Retinal pigment epithelial cell (primary cell): ENCODE measurements around the gene EPHB1.
"Not testable (repeated sequence)": the region's sequence is repeated elsewhere in the genome, so short reads cannot be mapped to it uniquely, and the experiment has no call there.

Experiments
- DNase-seq: peaks from one replicate; pipeline ENCODE4 v3.0.0-alpha.2; 2010; ENCODE audit warnings: low read depth
- H3K4me3 ChIP-seq: 2 replicates; pipeline ENCODE4 v1.5.1; 2011; ENCODE audit warnings: mild to moderate bottlenecking, low read length, control low read depth, moderate library complexity
- CTCF ChIP-seq: conservative IDR thresholded peaks from 2 replicates; pipeline ENCODE4 v1.5.1; 2011; ENCODE audit warnings: low read depth, low read length, control low read depth, inconsistent platforms

Gene EPHB1

DNA sequence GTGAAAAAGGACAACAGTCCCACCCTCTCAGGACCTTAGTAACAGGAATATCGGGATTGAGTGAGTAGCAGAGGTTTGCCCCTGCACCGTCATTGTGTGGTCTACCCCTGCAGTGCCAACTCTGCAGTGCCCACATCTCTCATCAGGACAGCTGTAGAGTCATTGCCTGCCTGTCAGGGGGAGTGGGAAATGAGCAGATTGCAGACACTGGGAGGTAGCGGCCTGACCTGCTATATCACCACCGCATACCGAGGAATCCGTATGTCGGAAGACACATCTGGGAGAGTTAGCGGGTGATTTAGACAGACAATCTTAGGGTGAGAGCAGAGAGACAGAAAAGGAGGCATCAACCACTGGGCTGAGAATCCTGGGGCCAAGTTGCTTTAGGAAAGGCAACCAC lies 218.1 kb downstream of the EPHB1 start:
- no peak overlapping the region for H3K4me3 ChIP-seq
- no peak for DNase-seq
- TF ChIP-seq CTCF = no peak

DNA sequence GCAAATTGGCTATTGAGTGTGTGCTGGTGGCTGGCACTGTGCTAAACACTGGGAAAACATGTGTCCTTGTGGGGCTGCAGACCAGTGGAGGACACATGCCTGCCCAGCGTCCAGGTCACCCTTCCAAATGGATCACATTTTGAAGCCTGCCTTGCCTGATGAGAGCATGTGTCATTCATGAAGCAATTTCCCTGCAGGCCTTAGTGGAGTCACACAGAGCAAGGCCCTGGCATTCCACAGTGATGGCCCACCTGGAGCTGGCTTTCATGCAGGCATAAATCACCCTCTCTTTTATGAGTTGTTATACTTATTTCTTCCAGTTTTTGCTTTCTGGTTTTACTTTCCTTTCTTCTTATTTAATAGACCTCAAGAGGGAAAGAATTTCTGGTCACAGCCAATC lies 219.5 kb downstream of the EPHB1 start:
- no peak for DNase-seq
- TF ChIP-seq CTCF = no peak
- no peak overlapping the region for H3K4me3 ChIP-seq

GRCh38 chr3:135017003-135017893 lies 222.2 kb downstream of the EPHB1 start:
- H3K4me3 ChIP-seq = no peak overlapping the region
- DNase-seq = no peak
- no peak for TF ChIP-seq CTCF

DNA sequence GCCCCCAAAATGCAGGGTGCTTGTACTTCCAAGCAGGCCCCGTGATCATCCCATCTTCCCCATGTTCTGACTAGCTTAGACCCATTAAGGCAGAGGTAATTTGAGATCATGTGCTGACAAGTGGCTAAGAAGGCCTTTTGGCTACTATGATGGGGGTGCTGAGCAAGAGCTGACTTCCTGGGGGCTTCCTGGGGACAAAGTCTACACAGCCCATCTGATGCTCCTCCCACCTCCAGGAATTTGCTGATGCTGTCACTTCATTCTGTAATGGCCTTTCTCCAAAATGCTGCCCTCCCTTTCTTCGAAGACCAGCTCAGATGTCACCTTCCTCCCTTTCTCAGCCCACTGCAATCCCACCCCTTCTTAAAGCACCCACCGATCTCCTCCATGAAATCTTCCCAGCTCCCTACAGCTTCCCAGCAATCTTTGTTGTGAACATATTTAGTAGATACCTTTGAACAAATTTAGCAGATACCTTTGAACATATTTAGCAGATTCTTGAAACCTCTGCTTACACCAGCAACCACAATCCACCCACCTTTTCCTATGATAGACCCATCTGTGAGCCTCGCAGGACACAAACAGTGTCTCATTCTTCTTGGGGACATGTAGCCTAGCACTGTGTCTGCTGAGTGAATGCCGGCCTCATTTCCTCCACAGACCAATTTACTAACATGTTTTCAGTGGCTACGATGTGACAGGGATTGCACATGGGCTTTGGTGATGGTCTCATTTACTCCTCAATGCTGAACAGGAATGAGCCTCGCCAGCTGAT lies 223.3 kb downstream of the EPHB1 start:
- no peak for DNase-seq
- no peak for TF ChIP-seq CTCF

DNA sequence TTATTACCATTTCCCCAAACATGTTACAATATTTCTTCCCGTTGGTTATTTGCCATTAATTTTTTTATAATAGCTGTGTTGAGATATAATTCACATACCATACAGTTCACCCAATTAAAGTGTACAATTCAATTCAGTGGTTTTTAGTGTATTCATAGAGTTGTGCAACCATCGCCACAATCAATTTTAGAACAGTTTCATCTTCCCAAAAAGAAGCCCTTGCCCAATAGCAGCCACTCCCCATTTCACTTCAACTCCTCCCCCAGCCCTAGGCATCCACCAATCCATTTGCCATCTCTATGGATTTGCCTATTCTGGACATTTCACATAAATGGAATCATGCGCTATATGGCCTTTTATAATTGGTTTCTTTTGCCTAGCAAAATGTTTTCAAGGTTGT lies 225.1 kb downstream of the EPHB1 start:
- DNase-seq = no peak
- no peak overlapping the region for H3K4me3 ChIP-seq
- TF ChIP-seq CTCF = no peak

More for the DNA sequence above, 223.3 kb downstream of the EPHB1 start:
- no peak overlapping the region for H3K4me3 ChIP-seq

DNA sequence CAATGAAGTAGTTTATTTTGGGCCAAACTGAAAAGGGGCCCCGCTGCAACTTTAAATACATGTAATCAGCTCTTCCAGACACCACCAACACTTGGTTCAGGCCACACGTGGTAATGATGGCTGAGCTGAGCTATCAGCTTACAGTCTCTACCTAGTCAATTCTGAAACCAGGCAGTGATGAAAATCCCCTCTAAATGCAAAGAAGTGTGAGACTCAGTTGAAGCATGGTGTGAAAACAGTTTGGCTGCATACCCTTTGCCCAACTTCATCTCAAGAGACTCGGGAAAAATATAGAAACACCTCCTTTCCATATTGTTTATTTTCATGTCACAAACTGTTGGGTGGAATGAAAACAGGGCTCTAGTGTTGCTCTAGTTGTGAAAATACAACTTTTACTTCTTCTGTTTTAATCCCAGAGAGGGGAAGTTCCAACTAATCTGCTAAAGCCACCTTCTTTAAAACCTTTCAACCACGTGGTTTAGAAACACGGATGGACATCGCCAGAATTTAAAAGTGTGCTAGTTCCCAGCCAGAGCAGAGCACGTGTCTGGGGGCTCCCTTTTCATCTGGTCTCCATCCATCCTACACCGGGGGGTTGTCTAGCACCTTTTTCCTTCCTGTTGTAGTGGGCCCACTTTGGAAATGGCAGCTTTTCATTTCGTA lies 229.1 kb downstream of the EPHB1 start:
- TF ChIP-seq CTCF = no peak
- DNase-seq = no peak

GRCh38 chr3:135030768-135031615 lies 235.9 kb downstream of the EPHB1 start:
- H3K4me3 ChIP-seq, DNase-seq: not testable (repeated sequence)

More for the DNA sequence above, 229.1 kb downstream of the EPHB1 start:
- no peak overlapping the region for H3K4me3 ChIP-seq
